Brain microvascular endothelial cell (primary cell): ENCODE results near the gene RYR3.
"Not testable (repeated sequence)": the region's sequence is repeated elsewhere in the genome, so short reads cannot be mapped to it uniquely, and the experiment has no call there.

ENCODE experiments used
- DNase-seq: peaks from one replicate; pipeline ENCODE4 v3.0.0-alpha.2; 2020
- H3K27ac ChIP-seq: fragments of 250-450 bp; sonication (Bioruptor Pico); 2 replicates; pipeline ENCODE4 v1.5.1; 2020; ENCODE audit warnings: mild to moderate bottlenecking, moderate library complexity
- H3K27me3 ChIP-seq: fragments of 250-450 bp; sonication (Bioruptor Pico); replicated peaks from 2 replicates; pipeline ENCODE4 v1.5.1; 2020; ENCODE audit warnings: mild to moderate bottlenecking
- H3K36me3 ChIP-seq: fragments of 250-450 bp; sonication (Bioruptor Pico); replicated peaks from 2 replicates; pipeline ENCODE4 v1.5.1; 2020; ENCODE audit warnings: mild to moderate bottlenecking
- H3K4me3 ChIP-seq: 2 replicates; pipeline ENCODE4 v1.5.1; 2011; ENCODE audit warnings: low read depth, mild to moderate bottlenecking, control low read depth, low read length, moderate library complexity
- in situ Hi-C: cut with HindIII; loops from 2 replicates; pipeline ENCODE4 v1.10.0; 2017; ENCODE audit warnings: low sequenced_read_pairs, low pct_ligation_motif_present
- TF ChIP-seq, protein P1 (sequence below): IDR thresholded peaks from 2 replicates; pipeline ENCODE4 v1.5.1; 2011; ENCODE audit warnings: low read depth, mild to moderate bottlenecking, moderate library complexity, low read length, control low read depth, inconsistent platforms; ENCODE audit errors: missing control alignments

Gene RYR3

DNA sequence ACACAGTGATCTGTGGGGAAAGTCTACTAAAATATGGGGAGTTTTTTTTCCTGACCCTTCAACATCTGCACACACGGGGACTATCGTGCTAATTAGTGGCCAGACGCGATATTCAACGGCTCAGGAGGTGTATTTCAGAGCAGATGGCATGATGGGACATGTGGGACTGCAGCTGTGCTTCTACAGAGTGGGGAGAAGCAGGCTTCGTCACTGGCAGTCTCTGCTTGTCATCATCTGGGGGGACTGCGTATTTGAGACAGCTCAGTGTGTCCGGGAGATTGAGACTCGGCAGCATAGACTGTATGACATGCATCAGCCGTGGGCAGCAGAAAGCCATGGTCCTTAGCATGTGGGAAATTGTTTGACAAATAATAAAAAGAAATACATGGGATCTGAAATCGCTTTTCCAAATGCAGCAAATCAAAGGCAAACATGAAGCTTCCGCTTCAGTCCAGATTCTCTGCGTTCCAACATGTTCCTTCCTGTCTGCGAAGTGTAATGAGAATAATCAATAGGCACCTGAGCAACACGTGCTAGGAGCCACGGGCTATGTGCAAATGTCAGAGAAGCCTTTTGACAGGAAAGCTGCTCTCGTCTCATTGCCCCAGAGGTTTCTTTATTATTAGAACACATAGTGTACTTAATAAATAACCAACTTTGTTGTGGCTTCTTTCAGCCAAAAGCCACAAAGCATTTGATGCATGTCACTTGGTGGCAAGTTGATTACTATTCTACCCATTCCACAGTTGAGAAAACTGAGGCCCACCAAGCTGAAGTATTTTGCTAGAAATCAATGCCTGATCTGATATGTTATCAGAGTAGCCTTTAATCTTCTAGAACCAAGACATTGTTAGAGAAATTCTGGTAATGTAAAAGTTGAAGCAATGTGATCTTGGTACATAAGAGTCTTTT lies 276.3 kb downstream of the RYR3 start:
- TF ChIP-seq, protein P1, sequence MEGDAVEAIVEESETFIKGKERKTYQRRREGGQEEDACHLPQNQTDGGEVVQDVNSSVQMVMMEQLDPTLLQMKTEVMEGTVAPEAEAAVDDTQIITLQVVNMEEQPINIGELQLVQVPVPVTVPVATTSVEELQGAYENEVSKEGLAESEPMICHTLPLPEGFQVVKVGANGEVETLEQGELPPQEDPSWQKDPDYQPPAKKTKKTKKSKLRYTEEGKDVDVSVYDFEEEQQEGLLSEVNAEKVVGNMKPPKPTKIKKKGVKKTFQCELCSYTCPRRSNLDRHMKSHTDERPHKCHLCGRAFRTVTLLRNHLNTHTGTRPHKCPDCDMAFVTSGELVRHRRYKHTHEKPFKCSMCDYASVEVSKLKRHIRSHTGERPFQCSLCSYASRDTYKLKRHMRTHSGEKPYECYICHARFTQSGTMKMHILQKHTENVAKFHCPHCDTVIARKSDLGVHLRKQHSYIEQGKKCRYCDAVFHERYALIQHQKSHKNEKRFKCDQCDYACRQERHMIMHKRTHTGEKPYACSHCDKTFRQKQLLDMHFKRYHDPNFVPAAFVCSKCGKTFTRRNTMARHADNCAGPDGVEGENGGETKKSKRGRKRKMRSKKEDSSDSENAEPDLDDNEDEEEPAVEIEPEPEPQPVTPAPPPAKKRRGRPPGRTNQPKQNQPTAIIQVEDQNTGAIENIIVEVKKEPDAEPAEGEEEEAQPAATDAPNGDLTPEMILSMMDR: no peak
- Histone ChIP-seq H3K36me3 (no peaks in the 10 kb centered on the region), H3K4me3 (no peak overlapping the region), H3K27ac (no peak overlapping the region), H3K27me3 (no peaks in the 10 kb centered on the region)
- DNase-seq: no peak
- in situ Hi-C loops: no loop called here

GRCh38 chr15:33587773-33588172 lies 277.0 kb downstream of the RYR3 start:
- DNase-seq: peak; percentile 66
- Histone ChIP-seq H3K36me3 (no peaks in the 10 kb centered on the region), H3K27me3 (no peaks in the 10 kb centered on the region), H3K27ac (no peak overlapping the region), H3K4me3 (no peak overlapping the region)
- TF ChIP-seq, protein P1: no peak
- in situ Hi-C loops: no loop called here

GRCh38 chr15:33592864-33593263 lies 282.1 kb downstream of the RYR3 start:
- in situ Hi-C loops: no loop called here
- no peak for DNase-seq
- no peak overlapping the region for H3K4me3 ChIP-seq
- no peaks in the 10 kb centered on the region for H3K27me3 ChIP-seq
- H3K27ac ChIP-seq: no peak overlapping the region
- TF ChIP-seq, protein P1: no peak
- no peaks in the 10 kb centered on the region for H3K36me3 ChIP-seq

DNA sequence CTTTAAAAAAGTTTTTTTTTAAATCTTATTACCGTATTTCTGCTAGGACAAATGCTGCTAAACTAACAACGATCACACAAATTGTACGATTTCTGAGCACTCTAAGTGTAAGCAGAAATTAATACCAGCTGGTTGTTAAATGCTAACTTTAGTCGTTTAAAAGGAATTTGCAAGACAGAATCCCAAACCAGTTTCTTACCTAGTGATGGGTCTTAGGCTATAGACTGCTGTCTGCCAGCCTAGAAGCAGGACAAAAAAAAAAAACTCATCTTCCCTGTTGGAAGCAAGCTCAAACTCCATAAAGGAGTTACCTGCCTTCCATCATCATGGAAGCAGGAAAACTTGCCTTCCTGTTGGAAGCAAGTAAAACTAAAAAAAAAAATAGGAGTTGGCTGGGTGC lies 287.6 kb downstream of the RYR3 start:
- in situ Hi-C loops: not testable (repeated sequence)

GRCh38 chr15:33600212-33600611 lies 289.4 kb downstream of the RYR3 start:
- TF ChIP-seq, protein P1: no peak
- no peak for DNase-seq
- Histone ChIP-seq H3K4me3 (no peak overlapping the region), H3K27ac (no peak overlapping the region), H3K27me3 (no peaks in the 10 kb centered on the region), H3K36me3 (no peaks in the 10 kb centered on the region)
- in situ Hi-C loops: no loop called here

More for the DNA sequence above, 287.6 kb downstream of the RYR3 start:
- not testable (repeated sequence) for H3K36me3 ChIP-seq, H3K4me3 ChIP-seq, H3K27me3 ChIP-seq, H3K27ac ChIP-seq, DNase-seq

GRCh38 chr15:33601461-33601860 lies 290.7 kb downstream of the RYR3 start:
- TF ChIP-seq, protein P1: no peak
- DNase-seq: no peak
- Histone ChIP-seq H3K27ac (no peak overlapping the region), H3K4me3 (no peak overlapping the region), H3K27me3 (no peaks in the 10 kb centered on the region), H3K36me3 (no peaks in the 10 kb centered on the region)
- in situ Hi-C loops: no loop called here
